Mesenteric fat pad (tissue), 1 donor: Measurements from ENCODE around the gene SIRT4. TPM values are rescaled to one million over a fixed set of nuclear protein-coding genes. Genes with fewer than 3 reads are reported as not detected.
"Not testable (repeated sequence)": the region's sequence is repeated elsewhere in the genome, so short reads cannot be mapped to it uniquely, and the experiment has no call there.

ENCODE experiments used
- DNase-seq: peaks from one replicate; pipeline ENCODE4 v3.0.0-alpha.2; 2020; ENCODE audit warnings: low spot score
- total RNA-seq: library from RNA; stranded (reverse); fragmentation: NEBNext Ultra II Directional; extraction: Animal tissue kit (Norgen Biotek cat#: 25700); gene quantifications from one replicate; pipeline ENCODE4 v1.2.1, GENCODE V29; 2021
- donor health status: DM: yes; HTN: yes; CAD: no.

The SIRT4 gene
- total RNA-seq, 1 donor from 2014 or later: 1.6 TPM

DNA sequence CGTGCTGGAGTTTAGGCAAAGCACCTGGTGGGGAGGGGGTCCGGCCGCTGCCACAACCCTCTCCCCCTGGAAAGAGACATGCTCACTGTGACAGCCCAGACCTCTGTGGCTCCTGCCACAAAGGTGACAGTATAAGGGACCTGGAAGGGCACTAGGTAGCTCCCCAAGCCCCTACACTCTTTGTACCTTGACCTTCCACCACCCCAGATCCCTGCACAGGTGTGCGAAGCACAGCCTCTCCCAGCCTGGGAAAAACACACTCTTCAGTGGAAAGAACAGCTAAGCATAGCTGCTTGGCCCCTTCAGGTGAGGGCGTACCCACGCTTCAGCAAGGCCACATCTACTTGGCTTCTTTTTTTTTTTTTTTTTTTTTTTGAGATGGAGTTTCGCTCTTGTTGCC, 30.4 kb downstream of the SIRT4 start:
- DNase-seq: no peak

GRCh38 chr12:120335447-120335846, 33.3 kb downstream of the SIRT4 start:
- DNase-seq: not testable (repeated sequence)

GRCh38 chr12:120336392-120336791, 34.3 kb downstream of the SIRT4 start:
- DNase-seq: not testable (repeated sequence)

DNA sequence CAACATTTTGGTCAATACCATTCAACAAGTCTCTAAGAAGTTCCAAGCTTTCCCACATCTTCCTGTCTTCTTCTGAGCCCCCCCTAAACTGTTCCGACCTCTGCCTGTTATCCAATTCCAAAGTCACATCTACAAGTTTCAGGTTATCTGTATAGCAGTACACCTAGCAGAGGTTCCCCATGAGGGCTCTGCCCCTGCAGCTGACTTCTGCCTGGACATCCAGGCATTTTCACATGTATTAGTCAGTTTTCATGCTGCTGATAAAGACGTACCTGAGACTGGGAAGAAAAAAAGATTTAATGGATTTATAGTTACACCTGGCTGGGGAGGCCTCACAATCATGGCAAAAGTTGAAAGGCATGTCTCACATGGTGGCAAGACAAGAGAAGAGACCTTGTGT, 35.6 kb downstream of the SIRT4 start:
- DNase-seq: no peak

DNA sequence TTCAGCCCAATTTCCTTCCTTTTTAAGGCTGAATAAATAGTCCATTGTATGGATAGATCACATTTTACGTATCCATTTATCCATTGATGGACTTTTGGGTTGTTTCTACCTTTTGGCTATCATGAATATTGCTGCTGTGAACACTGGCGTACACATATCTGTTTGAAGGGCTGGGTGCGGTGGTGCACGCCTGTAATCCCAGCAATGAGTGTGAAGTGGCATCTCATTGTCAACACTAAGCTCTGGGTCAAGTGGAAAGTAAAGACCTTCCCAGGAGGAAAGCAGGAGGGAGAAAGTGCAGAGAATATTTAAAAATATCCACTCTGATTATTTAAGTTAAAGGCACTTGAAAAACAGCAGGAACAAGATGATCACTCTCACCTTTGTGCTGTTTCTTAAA, 37.1 kb downstream of the SIRT4 start:
- no peak for DNase-seq

DNA sequence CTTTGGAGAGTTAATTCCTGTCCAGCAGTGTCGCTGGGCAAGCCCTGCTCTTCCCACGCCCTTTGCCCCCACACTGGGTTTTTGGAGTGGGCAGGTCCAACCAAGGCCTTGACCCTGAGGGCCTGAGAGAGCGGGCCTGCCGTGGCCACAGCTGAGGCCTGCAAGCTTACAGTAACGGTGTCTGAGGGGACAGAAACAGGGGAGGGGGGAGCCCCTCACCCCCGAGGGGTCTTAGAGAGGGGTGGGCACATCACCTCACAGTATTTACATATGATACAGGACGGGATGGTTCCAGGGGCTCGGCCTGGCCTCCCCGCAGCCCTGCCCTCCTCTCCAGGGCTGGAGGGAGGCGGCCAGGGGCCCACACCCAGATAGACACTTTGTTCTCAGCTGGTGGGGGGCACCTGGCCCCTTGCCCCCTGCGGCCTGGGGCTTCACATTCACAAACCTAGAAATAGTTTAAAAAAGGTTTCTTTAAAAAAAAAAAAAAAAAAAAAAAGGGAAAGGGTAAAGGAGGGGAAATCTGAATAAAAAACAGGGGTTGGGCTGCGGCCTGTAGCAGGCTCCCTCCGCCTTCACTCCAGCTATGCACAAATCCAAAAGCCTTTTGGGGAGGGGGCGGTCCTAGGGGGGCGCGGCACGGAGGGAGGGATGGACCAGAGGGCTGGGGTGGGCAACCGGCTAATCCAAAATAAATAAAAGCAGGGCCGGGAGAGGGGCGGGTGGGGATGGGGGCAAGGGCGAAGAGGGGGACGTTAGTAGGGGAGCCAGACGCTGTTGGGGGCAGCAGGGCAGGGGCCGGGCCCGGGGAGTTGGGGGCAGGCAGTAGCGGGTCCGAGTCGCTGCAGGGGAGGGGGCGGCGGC, 40.3 kb downstream of the SIRT4 start:
- DNase-seq: no peak

DNA sequence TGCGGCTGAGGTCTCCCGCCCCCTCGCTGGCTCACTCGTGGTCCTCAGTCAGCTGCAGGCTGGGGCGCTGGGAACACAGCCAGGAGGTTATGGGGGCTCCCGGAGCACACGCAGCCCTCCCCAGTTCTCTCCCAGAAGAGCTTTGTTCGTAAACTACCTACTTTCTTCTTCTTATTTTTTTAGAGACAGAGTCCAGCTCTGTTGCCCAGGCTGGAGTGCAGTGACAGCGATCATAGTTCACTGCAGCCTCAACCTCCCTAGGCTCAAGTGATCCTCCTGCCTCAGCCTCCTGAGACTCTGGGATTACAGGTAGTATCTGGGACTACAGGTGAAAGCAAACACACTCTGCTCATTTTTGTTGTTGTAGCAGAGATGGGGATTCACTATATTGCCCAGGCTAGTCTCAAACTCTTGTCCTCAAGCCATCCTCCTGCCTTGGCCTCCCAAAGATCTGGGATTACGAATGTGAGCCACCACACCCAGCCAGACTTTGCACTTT, 41.0 kb downstream of the SIRT4 start:
- DNase-seq: no peak

GRCh38 chr12:120343692-120344091, 41.6 kb downstream of the SIRT4 start:
- DNase-seq: no peak

- DNase-seq: no peak
These were observed 43.9 kb downstream of the SIRT4 start for GRCh38 chr12:120346031-120346430.

- DNase-seq: no peak
These were observed 44.6 kb downstream of the SIRT4 start for GRCh38 chr12:120346681-120347080.

GRCh38 chr12:120347766-120348165, 45.6 kb downstream of the SIRT4 start:
- DNase-seq: no peak

DNA sequence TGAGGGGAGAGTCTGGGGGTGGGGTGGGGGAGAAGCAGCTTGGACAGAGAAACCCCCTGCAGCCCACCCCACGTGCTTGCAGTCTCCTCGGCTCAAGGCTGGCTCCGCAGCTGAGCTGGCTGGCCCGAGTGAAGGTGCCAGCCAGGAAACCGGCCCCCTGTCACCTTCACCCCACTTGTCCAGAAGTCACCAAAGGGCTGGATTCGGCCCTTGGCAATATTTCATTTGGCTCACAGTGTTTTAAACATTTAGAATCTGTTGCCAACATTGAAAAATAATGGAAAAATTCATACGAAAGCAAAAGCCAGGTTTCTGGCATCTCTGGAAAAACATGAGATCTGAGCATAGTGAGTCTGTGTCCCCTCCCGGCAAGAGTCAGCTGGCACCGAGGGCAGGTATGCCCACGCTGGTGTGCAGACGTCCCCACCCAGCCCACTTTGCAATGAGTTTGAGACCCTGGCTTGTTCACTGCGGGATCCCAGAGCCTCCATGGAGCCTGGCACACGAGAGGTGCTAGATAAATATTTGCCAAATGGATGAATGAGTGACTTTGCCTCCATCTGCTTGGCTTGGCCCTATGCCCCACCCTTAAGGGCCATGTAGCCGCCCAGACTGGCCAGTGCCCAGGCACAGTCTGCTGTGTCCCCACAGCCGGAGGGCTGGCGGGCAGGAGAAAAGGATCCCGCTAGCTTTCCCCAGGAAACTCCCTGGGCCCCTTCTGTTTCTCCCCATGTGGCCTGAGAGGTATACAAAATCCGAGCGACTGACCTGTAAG, 48.6 kb downstream of the SIRT4 start:
- no peak for DNase-seq

- no peak for DNase-seq
These were observed 50.0 kb downstream of the SIRT4 start for GRCh38 chr12:120352117-120352516.

DNA sequence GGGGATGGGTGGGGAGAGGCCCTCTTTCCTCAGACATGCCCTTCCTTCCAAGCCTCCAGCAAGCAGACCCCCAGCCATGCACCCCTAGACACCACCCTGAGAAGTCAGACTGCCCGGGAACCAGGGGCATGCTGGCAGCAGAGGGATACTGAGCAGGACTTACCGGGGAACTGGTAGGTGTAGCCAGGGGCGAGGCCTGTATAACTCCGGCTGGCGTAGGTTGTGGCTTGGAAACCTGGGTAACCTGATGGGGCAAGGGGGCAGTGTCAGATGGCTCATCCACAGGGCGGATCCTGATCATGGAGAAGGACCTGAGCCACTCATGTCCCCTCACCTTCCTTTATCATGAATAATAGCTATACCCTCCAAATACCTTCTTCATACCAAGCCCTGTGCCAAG, 51.0 kb downstream of the SIRT4 start:
- DNase-seq: no peak

DNA sequence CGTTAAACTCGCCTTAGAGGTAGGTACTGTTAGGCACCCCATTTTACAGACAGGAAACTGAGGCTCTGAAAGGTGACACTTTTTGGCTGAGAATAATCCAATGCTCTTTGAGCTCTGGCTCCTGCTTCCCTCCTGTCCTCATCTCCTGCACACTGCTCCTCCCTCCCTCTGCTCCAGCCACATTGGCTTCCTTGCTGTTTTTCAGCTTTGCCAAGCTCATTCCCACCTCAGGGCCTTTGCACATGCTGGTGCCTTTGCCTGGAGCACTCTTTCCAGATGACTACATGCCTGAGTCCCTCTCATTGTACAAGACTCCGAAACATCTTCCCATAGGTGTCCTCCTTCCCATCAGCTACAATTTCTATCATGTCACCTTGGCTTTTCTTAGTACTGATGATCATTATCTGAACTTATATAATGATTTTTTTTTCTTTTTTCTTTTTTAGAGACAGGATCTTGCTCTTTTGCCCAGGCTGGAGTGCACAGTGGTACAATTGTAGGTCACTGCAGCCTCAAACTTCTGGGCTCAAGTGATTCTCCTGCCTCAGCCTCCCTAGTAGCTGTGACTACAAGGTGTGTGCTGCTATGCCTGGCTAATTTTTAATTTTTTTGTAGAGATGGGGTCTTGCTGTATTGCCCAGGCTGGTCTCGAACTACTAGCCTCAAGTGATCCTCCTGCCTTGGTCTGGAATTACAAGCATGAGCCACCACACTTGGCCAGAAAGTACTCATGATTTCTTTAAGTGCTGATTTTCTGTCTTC, 51.6 kb downstream of the SIRT4 start:
- DNase-seq: no peak

DNA sequence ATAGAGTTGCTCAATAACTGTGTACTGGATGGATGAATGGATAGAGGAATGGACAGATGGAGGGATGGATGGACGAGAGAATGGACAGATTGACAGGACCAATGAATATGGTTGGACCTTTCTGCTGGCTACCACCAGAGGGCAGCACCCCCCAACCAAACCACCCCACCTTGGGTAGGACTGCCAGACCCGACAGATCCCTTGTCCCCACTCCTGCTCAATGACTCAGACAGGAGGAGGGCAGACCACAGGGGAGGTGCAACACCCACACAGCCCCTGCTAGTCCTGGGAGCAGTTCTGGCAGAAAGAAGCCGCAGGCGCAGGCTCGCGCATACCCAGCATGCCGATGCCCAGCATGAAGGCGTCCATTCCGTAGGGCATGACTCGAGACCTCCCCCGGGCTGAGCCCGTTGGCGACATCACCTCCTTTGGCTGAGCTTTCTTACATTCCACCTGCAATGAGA, 54.5 kb downstream of the SIRT4 start:
- no peak for DNase-seq

- DNase-seq: no peak
These were observed 55.0 kb downstream of the SIRT4 start for GRCh38 chr12:120357104-120357503.

- DNase-seq: no peak
These were observed 56.4 kb downstream of the SIRT4 start for GRCh38 chr12:120358412-120359100.

GRCh38 chr12:120359128-120359527, 57.0 kb downstream of the SIRT4 start:
- no peak for DNase-seq

GRCh38 chr12:120361506-120362208, 59.5 kb downstream of the SIRT4 start:
- DNase-seq: no peak
